HepG2 (cell line): Measurements from ENCODE around the gene SPACDR. TPM values are rescaled to one million over a fixed set of nuclear protein-coding genes. Genes with fewer than 3 reads are reported as not detected.

Experiments
- ATF7 ChIP-seq, 2 experiments: fragments of 450-650 bp in 1 of 2; sonication (generic) in 1 of 2; formaldehyde crosslinking in 1 of 2; IDR thresholded peaks; 2 replicates each; pipeline versions ENCODE4 v1.4.0 to v1.6.1; 2016 to 2020; ENCODE audit warnings: antibody characterized with exemption in 1 of 2, mild to moderate bottlenecking in 1 of 2, missing genetic modification reagents in 1 of 2
- CEBPB ChIP-seq: IDR thresholded peaks from 2 replicates; pipeline ENCODE4 v1.6.1; 2011; ENCODE audit warnings: low read depth, low read length, improper control_type of control experiment, borderline replicate concordance
- DPF2 ChIP-seq: sonication (generic); formaldehyde crosslinking; IDR thresholded peaks from 2 replicates; pipeline ENCODE4 v1.4.0; 2020; ENCODE audit warnings: mild to moderate bottlenecking, low read depth, missing genetic modification reagents, borderline replicate concordance
- ESRRA ChIP-seq: sonication (generic); formaldehyde crosslinking; IDR thresholded peaks from 2 replicates; pipeline ENCODE4 v1.5.1; 2020; ENCODE audit warnings: mild to moderate bottlenecking, low read depth, missing genetic modification reagents
- ETV6 ChIP-seq: sonication (generic); formaldehyde crosslinking; conservative IDR thresholded peaks from 2 replicates; pipeline ENCODE4 v1.4.0; 2020; ENCODE audit warnings: missing genetic modification reagents
- NCOA1 ChIP-seq: sonication (generic); formaldehyde crosslinking; IDR thresholded peaks from 2 replicates; pipeline ENCODE4 v1.9.0; 2021; ENCODE audit warnings: missing genetic modification reagents
- PHF20 ChIP-seq: sonication (generic); formaldehyde crosslinking; IDR thresholded peaks from 2 replicates; pipeline ENCODE4 v1.5.0; 2020; ENCODE audit warnings: mild to moderate bottlenecking, missing genetic modification reagents
- REPIN1 ChIP-seq: sonication (generic); formaldehyde crosslinking; IDR thresholded peaks from 2 replicates; pipeline ENCODE4 v1.8.0; 2022; ENCODE audit warnings: missing genetic modification reagents, low read depth, mild to moderate bottlenecking, borderline replicate concordance
- SP5 ChIP-seq: IDR thresholded peaks from 2 replicates; pipeline ENCODE4 v1.6.1; 2016; ENCODE audit warnings: low read depth, borderline replicate concordance
- STAT6 ChIP-seq: sonication (generic); formaldehyde crosslinking; IDR thresholded peaks from 2 replicates; pipeline ENCODE4 v1.4.0; 2020; ENCODE audit warnings: missing genetic modification reagents, mild to moderate bottlenecking, borderline replicate concordance
- THAP7 ChIP-seq: sonication (generic); formaldehyde crosslinking; IDR thresholded peaks from 2 replicates; pipeline ENCODE4 v1.8.1; 2023; ENCODE audit warnings: mild to moderate bottlenecking, missing genetic modification reagents
- WIZ ChIP-seq: sonication (generic); formaldehyde crosslinking; IDR thresholded peaks from 2 replicates; pipeline ENCODE4 v1.5.1; 2020; ENCODE audit warnings: mild to moderate bottlenecking, missing genetic modification reagents
- ZBTB46 ChIP-seq: sonication (generic); formaldehyde crosslinking; IDR thresholded peaks from 2 replicates; pipeline ENCODE4 v1.4.0; 2020; ENCODE audit warnings: mild to moderate bottlenecking, missing genetic modification reagents, borderline replicate concordance
- ZGPAT ChIP-seq: IDR thresholded peaks from 2 replicates; pipeline ENCODE4 v1.6.1; 2016; ENCODE audit warnings: mild to moderate bottlenecking
- ZNF224 ChIP-seq: sonication (generic); formaldehyde crosslinking; IDR thresholded peaks from 2 replicates; pipeline ENCODE4 v1.5.0; 2020; ENCODE audit warnings: mild to moderate bottlenecking, missing genetic modification reagents
- ZNF383 ChIP-seq: sonication (generic); formaldehyde crosslinking; IDR thresholded peaks from 2 replicates; pipeline ENCODE4 v1.4.0; 2020; ENCODE audit warnings: missing genetic modification reagents, mild to moderate bottlenecking, borderline replicate concordance
- ZNF766 ChIP-seq: sonication (generic); formaldehyde crosslinking; IDR thresholded peaks from 2 replicates; pipeline ENCODE4 v1.5.0; 2020; ENCODE audit warnings: missing genetic modification reagents, borderline replicate concordance
- ZNF841 ChIP-seq: sonication (generic); formaldehyde crosslinking; IDR thresholded peaks from 2 replicates; pipeline ENCODE4 v1.8.1; 2023; ENCODE audit warnings: missing genetic modification reagents, borderline replicate concordance
- ZSCAN21 ChIP-seq: sonication (generic); formaldehyde crosslinking; IDR thresholded peaks from 2 replicates; pipeline ENCODE4 v1.8.0; 2022; ENCODE audit warnings: mild to moderate bottlenecking, missing genetic modification reagents, moderate library complexity, borderline replicate concordance
- polyA plus RNA-seq, 8 experiments: library from polyadenylated mRNA; depleted of rRNA in 3 of 8; stranded (reverse) in 7 of 8; unstranded in 1 of 8; fragments of >200 nt; fragmentation: Illumina TruSeq in 4 of 8; extraction: Trizol in 4 of 8; gene quantifications; 2 replicates each; pipeline versions ENCODE4 v1.2.1 to v1.2.3, GENCODE V29; 2011 to 2016; ENCODE audit warnings: low read depth in 4 of 8, missing spikeins in 1 of 8, mixed read lengths in 1 of 8; ENCODE audit not compliant: insufficient read depth in 1 of 8
- total RNA-seq, 5 experiments: library from RNA; depleted of rRNA; stranded (reverse); fragments of >200 nt; fragmentation: Illumina TruSeq; extraction: Trizol; gene quantifications; 2 replicates each; pipeline ENCODE4 v1.2.3, GENCODE V29; 2016; ENCODE audit warnings: low read depth in 1 of 5

The SPACDR gene
- total and polyA plus RNA-seq, 2 of the 13 experiments (the other 11 are each of a cell fraction or from before 2014, with no cell fraction given), result 0.41 TPM; not detected in 1

GRCh38 chr7:100493476-100494264, 29.6 kb upstream of the SPACDR start (continued):
- no peak for TF ChIP-seq THAP7 (CRISPR knock-in tag)
- no peak for TF ChIP-seq ZSCAN21
- no peak for TF ChIP-seq ZNF766 (CRISPR knock-in tag)
- no peak for TF ChIP-seq ZNF224 (CRISPR knock-in tag)
- TF ChIP-seq ETV6, result no peak; the same call in 1 of the 2 replicates
- no peak for TF ChIP-seq ZNF841 (CRISPR knock-in tag)
- no peak for TF ChIP-seq ZBTB46
- TF ChIP-seq PHF20, result no peak
- TF ChIP-seq WIZ (CRISPR knock-in tag), result no peak
- TF ChIP-seq ZGPAT (CRISPR knock-in tag), result peak; percentile 56; the same call in 1 of the 2 replicates
- no peak for TF ChIP-seq DPF2 (CRISPR knock-in tag)
- TF ChIP-seq REPIN1 (CRISPR knock-in tag), result no peak
- no peak for TF ChIP-seq CEBPB
- TF ChIP-seq ZNF383 (CRISPR knock-in tag), result no peak
- TF ChIP-seq ESRRA (CRISPR knock-in tag), result peak; percentile 44; the same call in 1 of the 2 replicates
- TF ChIP-seq STAT6 (CRISPR knock-in tag), result no peak
- no peak for TF ChIP-seq NCOA1 (CRISPR knock-in tag)
- 0 out of 2 replicates have a peak, but pooled peaks have one; percentile 14 for TF ChIP-seq SP5
- no peak for TF ChIP-seq ATF7 (IDR thresholded peaks at IDR 0.05)
- no peak for TF ChIP-seq ATF7 (CRISPR knock-in tag; IDR thresholded peaks at IDR 0.05)
